ENCODE results near the gene CCDC40. TPM values are rescaled to one million over a fixed set of nuclear protein-coding genes. Genes with fewer than 3 reads are reported as not detected.

CCDC40 gene
- total and polyA plus RNA-seq, 9 of the 15 experiments (the other 6 are each of a cell fraction or from before 2014, with no cell fraction given) = 0.07 to 0.33 TPM; not detected in 7

- TF ChIP-seq L3MBTL2 (IDR thresholded peaks at IDR 0.05) (no peak), ZNF253 (CRISPR knock-in tag; conservative IDR thresholded peaks at IDR 0.05) (no peak), CREB3L1 (IDR thresholded peaks at IDR 0.05; ENCODE audit: borderline replicate concordance, low read depth) (no peak), ZC3H4 (CRISPR knock-in tag; IDR thresholded peaks at IDR 0.05; ENCODE audit: borderline replicate concordance) (no peak), ESRRA (IDR thresholded peaks at IDR 0.05; ENCODE audit: borderline replicate concordance, low read depth) (no peak), MCM7 (IDR thresholded peaks at IDR 0.05) (no peak), DMBX1 (CRISPR knock-in tag; IDR thresholded peaks at IDR 0.05; ENCODE audit: borderline replicate concordance) (no peak), JUND (IDR thresholded peaks at IDR 0.05; ENCODE audit: borderline replicate concordance, low read depth, low read length) (no peak), JUND (tag; IDR thresholded peaks at IDR 0.05; ENCODE audit: borderline replicate concordance, low read depth, low read length) (no peak), SMC3 (conservative IDR thresholded peaks at IDR 0.05; ENCODE audit: insufficient read depth, low read depth, low read length) (0 out of 2 replicates have a peak, but pooled peaks have one; percentile 37), ZZZ3 (IDR thresholded peaks at IDR 0.05) (no peak), ZNF318 (IDR thresholded peaks at IDR 0.05; ENCODE audit: borderline replicate concordance in 1 of 2, low read depth in 1 of 2) (no peak), ZBTB8A (IDR thresholded peaks at IDR 0.05; ENCODE audit: partially characterized antibody) (no peak), CSDE1 (IDR thresholded peaks at IDR 0.05) (no peak), ATF1 (CRISPR knock-in tag; IDR thresholded peaks at IDR 0.05) (no peak), ATF1 (tag; IDR thresholded peaks at IDR 0.05) (no peak), CREM (IDR thresholded peaks at IDR 0.05; ENCODE audit: low read depth) (no peak)
- TF ChIP-seq, protein P1, sequence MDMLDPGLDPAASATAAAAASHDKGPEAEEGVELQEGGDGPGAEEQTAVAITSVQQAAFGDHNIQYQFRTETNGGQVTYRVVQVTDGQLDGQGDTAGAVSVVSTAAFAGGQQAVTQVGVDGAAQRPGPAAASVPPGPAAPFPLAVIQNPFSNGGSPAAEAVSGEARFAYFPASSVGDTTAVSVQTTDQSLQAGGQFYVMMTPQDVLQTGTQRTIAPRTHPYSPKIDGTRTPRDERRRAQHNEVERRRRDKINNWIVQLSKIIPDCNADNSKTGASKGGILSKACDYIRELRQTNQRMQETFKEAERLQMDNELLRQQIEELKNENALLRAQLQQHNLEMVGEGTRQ (CRISPR knock-in tag; IDR thresholded peaks at IDR 0.05) = no peak
Measured at GRCh38 chr17:79991140-79991923, 45.1 kb upstream of the CCDC40 start (continued).

Measured in K562 (cell line).